Activated T-helper 2 cell treated with anti-CD3 and anti-CD28 coated beads, Interferon-gamma antibody, Interleukin-2, Interleukin-4, amounts not matched to agents 10 μg/mL and 5 μg/mL and 100 μg/mL, durations not matched to agents 14 hours and 24 hours and 36 hours (primary cell): ENCODE measurements around the gene CNOT1. TPM values are rescaled to one million over a fixed set of nuclear protein-coding genes. Genes with fewer than 3 reads are reported as not detected.

ENCODE experiments used
- total RNA-seq: library from RNA; stranded (reverse); gene quantifications from 2 replicates; pipeline ENCODE4 v1.2.3, GENCODE V29; 2022

Gene CNOT1
- total RNA-seq, 1 donor from 2014 or later: 264 TPM

Other genes with a start within 250 kb of the CNOT1 start
- gene GINS3, start 237.4 kb downstream of the CNOT1 start, total RNA-seq: 21.0 and 22.2 TPM in 2 replicates
- gene NDRG4, start 129.7 kb downstream of the CNOT1 start, total RNA-seq: 3.1 and 3.6 TPM in 2 replicates
- 24.4 and 24.7 TPM in 2 replicates for gene SETD6, start 114.3 kb downstream of the CNOT1 start, total RNA-seq
- 8.8 and 9.8 TPM in 2 replicates for gene SLC38A7, start 54.9 kb upstream of the CNOT1 start, total RNA-seq
- 121 and 123 TPM in 2 replicates for gene GOT2, start 104.5 kb upstream of the CNOT1 start, total RNA-seq